Osteocyte (in vitro differentiated cells): ENCODE results near the gene NAT16. TPM values are rescaled to one million over a fixed set of nuclear protein-coding genes. Genes with fewer than 3 reads are reported as not detected.

Experiments used
- DNase-seq: peaks from one replicate; pipeline ENCODE4 v3.0.0; 2021; ENCODE audit warnings: mixed read lengths; ENCODE audit not compliant: unreplicated experiment; ENCODE audit errors: extremely low spot score
- H3K27ac Mint-ChIP-seq: one replicate; pipeline ENCODE4 v1.8.0; 2021; ENCODE audit warnings: mild to moderate bottlenecking, mixed read lengths; ENCODE audit not compliant: unreplicated experiment
- H3K27me3 Mint-ChIP-seq: one replicate; pipeline ENCODE4 v1.8.0; 2021; ENCODE audit warnings: mixed read lengths; ENCODE audit not compliant: unreplicated experiment
- H3K36me3 Mint-ChIP-seq: one replicate; pipeline ENCODE4 v1.8.0; 2021; ENCODE audit warnings: mixed read lengths; ENCODE audit not compliant: unreplicated experiment
- H3K4me1 Mint-ChIP-seq: one replicate; pipeline ENCODE4 v1.8.0; 2021; ENCODE audit warnings: mixed read lengths; ENCODE audit not compliant: unreplicated experiment
- H3K4me3 Mint-ChIP-seq: one replicate; pipeline ENCODE4 v1.8.0; 2021; ENCODE audit warnings: mild to moderate bottlenecking, moderate library complexity, mixed read lengths; ENCODE audit not compliant: unreplicated experiment
- H3K9me3 Mint-ChIP-seq: one replicate; pipeline ENCODE4 v1.8.0; 2021; ENCODE audit warnings: mixed read lengths; ENCODE audit not compliant: unreplicated experiment
- long read RNA-seq: library from polyadenylated mRNA; unstranded; transcript quantifications from one replicate; pipeline ENCODE4 v2.0.0, GENCODE V29; 2021
- total RNA-seq: library from RNA; stranded (reverse); gene quantifications from 2 replicates; pipeline ENCODE4 v1.2.1, GENCODE V29; 2021
- TF ChIP-seq, protein P1 (sequence below): fragments of 200-600 bp; sonication (generic); IDR thresholded peaks from 2 replicates; pipeline ENCODE4 v1.5.0; 2021; ENCODE audit warnings: antibody characterized with exemption, mild to moderate bottlenecking, moderate library complexity

The NAT16 gene
- total RNA-seq: 0.16 TPM in 1 of 2 replicates, not detected in the other
- long read RNA-seq: 0 reads

DNA sequence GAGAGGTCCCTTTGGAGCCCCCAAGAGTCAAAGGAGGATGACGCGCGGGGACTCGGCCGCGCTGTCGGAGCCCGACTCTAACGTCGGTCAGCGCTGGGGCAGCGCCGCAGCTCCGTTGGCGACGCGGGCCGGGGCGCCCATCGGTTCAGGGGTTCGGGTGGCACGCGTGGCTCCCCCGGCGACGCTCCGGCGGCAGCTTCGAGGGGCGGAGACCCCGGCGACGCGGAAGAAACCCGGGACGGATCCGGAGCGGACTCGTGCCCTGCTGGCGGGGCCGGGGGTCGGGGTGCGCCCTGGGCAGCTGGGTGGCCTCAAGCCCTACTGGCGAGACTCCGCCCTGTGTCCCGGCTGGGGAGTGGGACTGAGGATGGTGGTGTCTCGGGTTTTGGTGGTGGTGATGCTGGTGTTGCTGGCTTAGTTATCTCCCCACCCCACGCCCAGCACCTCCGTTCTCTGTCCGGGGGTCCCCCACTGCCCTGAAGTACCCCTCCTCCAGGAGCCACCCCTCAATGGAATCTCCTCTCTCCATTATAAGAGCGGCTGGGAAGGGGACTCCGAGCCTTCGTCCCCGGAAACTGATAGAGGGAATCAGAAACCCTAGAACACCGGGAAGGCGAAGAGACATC lies at the start of gene NAT16:
Gene NAT16 (minus strand): TSS at position 164 of the 626 bp plus-strand sequence. CDS start 5,486 bp downstream, outside the sequence.
- TF ChIP-seq, protein P1, sequence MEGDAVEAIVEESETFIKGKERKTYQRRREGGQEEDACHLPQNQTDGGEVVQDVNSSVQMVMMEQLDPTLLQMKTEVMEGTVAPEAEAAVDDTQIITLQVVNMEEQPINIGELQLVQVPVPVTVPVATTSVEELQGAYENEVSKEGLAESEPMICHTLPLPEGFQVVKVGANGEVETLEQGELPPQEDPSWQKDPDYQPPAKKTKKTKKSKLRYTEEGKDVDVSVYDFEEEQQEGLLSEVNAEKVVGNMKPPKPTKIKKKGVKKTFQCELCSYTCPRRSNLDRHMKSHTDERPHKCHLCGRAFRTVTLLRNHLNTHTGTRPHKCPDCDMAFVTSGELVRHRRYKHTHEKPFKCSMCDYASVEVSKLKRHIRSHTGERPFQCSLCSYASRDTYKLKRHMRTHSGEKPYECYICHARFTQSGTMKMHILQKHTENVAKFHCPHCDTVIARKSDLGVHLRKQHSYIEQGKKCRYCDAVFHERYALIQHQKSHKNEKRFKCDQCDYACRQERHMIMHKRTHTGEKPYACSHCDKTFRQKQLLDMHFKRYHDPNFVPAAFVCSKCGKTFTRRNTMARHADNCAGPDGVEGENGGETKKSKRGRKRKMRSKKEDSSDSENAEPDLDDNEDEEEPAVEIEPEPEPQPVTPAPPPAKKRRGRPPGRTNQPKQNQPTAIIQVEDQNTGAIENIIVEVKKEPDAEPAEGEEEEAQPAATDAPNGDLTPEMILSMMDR: no peak
- H3K36me3 Mint-ChIP-seq: no peaks in the 10 kb centered on the region
- peak within 1 kb of the TSS; percentile 68 for H3K4me3 Mint-ChIP-seq
- H3K27ac Mint-ChIP-seq: no peak within 1 kb of the TSS
- DNase-seq: no peak
- no peaks in the 10 kb centered on the region for H3K9me3 Mint-ChIP-seq
- H3K27me3 Mint-ChIP-seq: peaks cover 50% of the 10 kb centered on the region
- H3K4me1 Mint-ChIP-seq: peaks cover 14% of the 10 kb centered on the region

DNA sequence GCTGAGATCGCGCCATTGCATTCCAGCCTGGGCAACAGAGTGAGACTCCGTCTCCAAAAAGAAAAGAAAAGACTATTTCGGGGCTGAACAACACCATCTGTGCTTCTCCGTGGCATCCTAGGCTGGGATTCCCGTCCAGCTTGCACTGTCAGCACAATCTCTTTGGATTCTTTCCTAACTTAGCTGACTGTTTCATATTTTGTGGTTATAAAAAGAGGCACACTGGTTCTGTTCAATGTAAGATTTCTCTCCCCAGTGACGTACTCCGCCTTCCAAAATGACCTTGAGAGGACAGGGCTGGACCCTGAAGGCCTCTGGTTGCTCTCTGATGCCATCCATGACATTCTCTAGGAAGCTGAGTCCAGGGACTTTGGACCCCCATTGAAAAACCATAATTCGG lies 46.6 kb upstream of the NAT16 start:
- TF ChIP-seq, protein P1: no peak
- Mint-ChIP-seq H3K36me3 (peaks cover 29% of the 10 kb centered on the region), H3K27ac (no peak overlapping the region), H3K4me1 (peaks cover 3% of the 10 kb centered on the region), H3K4me3 (no peak overlapping the region), H3K9me3 (no peaks in the 10 kb centered on the region), H3K27me3 (no peaks in the 10 kb centered on the region)
- no peak for DNase-seq

DNA sequence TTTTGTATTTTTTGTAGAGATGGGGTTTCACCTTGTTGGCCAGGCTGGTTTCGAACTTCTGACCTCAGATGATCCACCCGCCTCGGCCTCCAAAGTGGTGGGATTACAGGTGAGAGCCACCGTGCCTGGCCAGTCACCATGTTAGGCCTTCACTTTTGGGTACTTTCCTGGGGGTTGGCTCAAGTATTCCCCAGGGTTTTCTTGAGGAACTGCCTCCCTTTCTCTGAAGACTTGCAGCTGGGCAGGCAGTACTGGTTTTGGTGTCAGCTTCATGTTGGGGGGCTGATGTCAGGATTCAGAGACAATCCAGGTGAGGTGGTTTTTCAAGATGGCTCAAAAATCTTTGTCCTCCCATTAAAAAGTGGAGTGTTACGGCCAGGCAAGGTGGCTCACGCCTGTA lies 45.6 kb upstream of the NAT16 start:
- no peak overlapping the region for H3K4me3 Mint-ChIP-seq
- TF ChIP-seq, protein P1: no peak
- H3K4me1 Mint-ChIP-seq: peaks cover 2% of the 10 kb centered on the region
- peaks cover 29% of the 10 kb centered on the region for H3K36me3 Mint-ChIP-seq
- no peak overlapping the region for H3K27ac Mint-ChIP-seq
- no peaks in the 10 kb centered on the region for H3K27me3 Mint-ChIP-seq
- DNase-seq: no peak
- H3K9me3 Mint-ChIP-seq: no peaks in the 10 kb centered on the region

DNA sequence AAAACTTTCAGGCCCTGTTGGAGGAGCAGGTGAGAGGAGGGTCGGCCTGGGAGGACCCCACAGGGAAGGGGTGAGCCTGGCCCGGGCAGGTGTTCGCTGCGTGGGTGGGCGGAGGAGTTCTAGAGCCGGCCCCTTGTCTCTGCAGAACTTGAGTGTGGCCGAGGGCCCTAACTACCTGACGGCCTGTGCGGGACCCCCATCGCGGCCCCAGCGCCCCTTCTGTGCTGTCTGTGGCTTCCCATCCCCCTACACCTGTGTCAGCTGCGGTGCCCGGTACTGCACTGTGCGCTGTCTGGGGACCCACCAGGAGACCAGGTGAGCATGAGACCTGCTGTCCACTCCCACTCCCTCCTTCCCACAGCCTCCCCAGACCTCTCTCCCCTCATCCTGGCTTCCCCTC lies 43.4 kb upstream of the NAT16 start:
- no peaks in the 10 kb centered on the region for H3K27me3 Mint-ChIP-seq
- H3K4me1 Mint-ChIP-seq: peaks cover 18% of the 10 kb centered on the region
- H3K36me3 Mint-ChIP-seq: peaks cover 27% of the 10 kb centered on the region
- TF ChIP-seq, protein P1: no peak
- no peak overlapping the region for H3K4me3 Mint-ChIP-seq
- no peak for DNase-seq
- no peaks in the 10 kb centered on the region for H3K9me3 Mint-ChIP-seq
- no peak overlapping the region for H3K27ac Mint-ChIP-seq

DNA sequence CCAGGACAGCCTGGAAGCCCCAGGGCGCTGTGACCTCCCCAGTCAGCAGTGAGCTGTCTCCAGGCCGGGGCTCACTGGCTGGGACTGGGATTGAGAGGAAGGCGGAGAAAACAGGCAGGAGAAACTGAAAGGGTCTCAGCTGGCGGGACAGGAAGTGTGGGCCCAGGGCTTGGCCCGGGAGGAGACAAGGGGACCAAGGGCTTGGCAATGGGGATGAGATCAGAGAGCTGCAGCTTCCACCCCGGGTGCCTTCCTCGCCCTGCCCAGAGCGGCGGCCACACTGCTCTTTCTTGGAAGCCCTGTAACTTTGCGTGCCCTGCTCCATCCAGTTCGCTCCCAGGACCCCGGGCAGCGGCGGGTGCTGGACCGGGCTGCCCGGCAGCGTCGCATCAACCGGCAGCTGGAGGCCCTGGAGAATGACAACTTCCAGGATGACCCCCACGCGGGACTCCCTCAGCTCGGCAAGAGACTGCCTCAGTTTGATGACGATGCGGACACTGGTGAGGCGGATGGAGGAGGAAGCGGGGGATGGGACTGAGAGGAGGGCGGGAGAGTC lies 42.3 kb upstream of the NAT16 start:
- Mint-ChIP-seq H3K36me3 (peaks cover 23% of the 10 kb centered on the region), H3K9me3 (no peaks in the 10 kb centered on the region), H3K27me3 (no peaks in the 10 kb centered on the region), H3K27ac (peak overlapping the region; percentile 34), H3K4me3 (no peak overlapping the region), H3K4me1 (peaks cover 21% of the 10 kb centered on the region)
- TF ChIP-seq, protein P1: no peak
- DNase-seq: no peak
